Stimulated activated CD4-positive, alpha-beta T cell treated with anti-CD3 and anti-CD28 coated beads, TNF-alpha, amount 100 ng/mL, for 48 hours (primary cell): ENCODE results near the gene TOX2.

ENCODE experiments used
- DNase-seq, 3 donors: peaks; one replicate each; pipeline ENCODE4 v3.0.0-alpha.2; 2020; ENCODE audit warnings: low read depth in 3 of 3

TOX2 gene

DNA sequence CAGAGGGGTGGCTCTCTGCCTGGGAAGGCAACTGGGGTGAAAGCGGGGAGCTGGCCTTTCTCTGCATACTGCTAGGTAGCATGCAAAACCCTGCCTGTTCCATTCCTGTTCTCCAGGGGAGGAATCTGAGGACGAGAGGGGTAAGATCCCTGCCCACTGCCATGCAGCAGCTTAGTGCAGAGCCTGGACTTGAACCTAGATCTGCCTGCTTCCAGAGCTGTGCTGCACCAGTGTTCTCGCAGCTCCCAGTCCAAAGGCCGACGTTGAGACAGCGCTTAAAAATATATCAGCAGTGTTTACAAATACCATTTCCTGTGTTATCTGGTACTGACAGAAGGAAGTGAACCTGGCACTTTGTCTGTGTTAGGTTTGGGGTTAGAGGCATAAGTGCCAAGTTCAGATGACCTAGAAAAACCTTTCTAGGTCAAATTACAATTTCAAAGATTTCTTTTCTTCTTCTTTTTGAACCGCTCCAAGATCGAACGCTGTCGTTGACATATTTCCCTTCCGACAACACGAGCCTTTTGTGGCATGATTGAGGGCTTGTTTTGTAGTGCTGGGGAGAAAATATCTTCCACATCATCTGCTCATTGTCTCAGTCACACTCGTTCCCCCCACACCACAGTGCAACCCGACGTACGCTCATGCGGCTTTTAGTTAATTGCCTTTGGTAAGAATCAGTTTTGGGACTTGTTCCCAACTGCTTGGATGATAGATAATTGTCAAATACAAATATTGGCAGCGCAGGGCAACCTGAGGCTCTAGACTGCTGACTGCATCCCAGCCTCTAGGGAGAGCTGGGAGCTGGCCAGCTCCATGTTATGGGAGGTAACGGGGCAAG lies 44.6 kb downstream of the TOX2 start:
- no peak for DNase-seq

DNA sequence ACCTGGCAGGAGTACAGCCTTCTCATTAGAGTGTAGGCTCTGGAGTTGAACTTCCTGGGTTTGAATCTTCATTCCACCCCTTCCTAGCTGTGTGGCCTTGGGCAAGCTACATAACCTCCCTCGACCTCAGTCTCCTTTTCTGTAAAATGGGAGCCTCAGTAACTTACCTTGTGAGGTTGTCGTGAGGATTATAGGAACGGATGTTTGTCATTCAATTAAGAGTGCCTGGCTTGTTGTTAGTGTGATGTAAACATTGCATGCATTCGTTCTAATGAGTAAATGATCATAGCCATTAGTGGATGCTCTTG lies 45.2 kb downstream of the TOX2 start:
- no peak for DNase-seq

DNA sequence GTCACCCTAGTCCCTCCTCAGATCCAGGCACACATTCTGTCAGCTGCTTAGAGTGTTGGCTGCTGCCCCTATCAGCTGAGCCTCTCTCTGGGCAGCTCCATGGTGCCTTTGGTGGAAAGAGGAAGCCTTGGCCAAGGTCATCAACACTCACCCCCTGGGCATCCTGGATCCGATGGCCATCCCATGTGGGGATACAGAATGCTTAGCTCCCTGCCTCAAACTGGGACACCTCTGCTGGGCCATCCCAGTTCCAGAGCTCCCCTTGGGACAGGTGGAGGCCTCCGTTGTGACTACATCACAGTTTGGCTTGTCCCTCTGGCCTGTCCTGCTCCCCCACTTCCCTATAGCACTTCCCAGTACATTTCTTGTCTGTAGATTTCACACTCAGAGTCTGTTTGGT lies 45.6 kb downstream of the TOX2 start:
- DNase-seq: no peak

DNA sequence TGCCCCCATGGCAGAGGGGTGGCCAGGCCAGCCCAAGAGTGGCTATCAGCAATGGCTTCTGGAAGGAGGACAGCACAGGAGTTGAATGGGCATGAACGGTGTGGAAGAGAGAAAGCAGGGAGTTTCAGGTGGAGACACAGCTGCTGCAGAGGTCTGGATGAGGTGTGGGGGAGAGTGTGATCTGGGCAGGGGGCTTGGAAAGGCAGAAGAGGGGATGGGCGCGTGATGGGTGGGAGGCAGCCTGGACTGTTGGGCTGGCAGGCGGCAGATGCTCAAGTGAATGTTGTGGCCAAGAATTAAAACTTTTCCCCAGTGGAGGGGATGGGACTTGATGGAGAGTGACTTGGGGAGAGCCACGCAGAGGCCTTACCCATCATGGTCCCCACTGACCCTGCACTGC lies 46.5 kb downstream of the TOX2 start:
- no peak for DNase-seq

DNA sequence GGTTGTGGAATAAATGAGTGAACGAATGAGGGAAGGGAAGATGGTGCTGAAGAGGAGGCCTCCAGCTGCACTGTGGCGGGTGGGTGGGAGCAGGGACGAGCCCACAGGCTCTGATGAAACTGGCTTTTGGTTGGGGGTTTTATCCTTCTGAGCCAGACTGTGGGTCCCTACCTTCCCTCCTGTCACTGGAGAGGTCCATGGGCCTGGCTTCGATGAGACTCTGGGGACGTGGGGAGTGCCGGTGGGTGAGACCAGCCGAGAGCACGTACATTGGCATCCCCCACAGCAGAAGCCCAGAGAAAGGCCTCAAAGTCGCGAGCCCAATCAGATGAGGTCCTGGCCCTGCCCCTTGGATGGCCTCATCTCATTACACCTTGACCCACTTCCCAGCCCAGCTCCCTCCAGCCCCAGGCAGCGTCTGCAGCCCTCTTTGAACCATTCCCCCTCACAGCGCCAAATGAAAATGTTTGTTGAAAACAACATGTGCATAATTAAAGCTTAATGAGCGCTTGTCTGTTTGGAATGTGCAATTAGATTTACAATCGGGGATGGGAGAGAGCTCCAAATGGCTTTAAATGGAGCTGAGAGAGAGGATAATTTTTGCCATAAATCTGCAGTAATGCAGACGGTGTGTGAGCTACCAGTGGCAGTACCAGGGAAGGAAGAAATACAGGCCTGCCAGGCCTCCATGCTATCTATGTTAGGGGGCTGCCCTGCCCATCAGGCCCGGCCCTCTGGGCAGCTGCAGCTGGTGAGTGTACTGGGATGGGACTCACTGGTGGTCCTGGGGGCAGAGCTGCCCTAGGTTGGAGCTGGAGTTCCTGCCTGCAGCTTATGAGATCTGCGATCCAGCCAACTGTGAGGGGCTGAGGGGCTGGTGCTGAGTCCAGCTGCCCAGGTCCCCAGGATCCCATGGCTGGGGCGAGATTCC lies 47.2 kb downstream of the TOX2 start:
- no peak for DNase-seq

DNA sequence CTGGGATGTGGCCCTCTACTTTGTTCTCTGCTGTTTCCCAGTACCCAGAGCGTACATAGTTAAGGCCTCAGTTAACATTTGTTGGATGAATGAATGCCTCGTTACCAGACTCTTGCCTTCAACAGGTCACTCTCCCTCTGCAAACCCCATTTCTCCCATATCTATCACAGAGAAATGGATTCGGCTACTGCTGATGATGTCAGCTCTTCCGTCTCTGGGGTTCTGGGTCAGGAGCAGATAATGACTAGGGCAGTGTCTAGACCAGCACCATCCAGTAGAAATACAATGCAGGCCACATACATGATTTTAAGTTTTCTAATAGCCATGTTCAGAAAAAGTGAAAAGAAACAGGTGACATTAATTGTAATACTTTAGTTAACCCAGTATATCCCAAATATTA lies 47.9 kb downstream of the TOX2 start:
- no peak for DNase-seq

DNA sequence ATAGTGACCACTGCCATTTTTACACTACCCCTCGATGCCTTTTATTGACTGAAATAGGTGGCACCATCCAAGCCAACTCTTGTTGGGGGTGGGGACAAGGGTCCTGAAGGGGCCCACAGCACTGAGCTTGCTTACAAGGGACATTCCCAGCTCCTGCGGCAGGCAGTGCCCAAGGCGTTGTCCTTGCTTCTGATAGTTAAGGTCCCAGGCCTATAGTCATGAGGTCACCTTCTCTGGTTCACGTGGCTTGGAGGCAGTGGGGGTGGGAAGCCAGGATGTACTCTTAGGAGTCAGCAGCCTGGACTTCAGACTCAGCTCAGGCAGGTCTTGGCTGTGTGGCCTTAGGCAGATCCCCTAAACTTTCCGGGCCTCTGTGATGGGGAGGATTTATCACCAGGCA lies 48.6 kb downstream of the TOX2 start:
- no peak for DNase-seq

DNA sequence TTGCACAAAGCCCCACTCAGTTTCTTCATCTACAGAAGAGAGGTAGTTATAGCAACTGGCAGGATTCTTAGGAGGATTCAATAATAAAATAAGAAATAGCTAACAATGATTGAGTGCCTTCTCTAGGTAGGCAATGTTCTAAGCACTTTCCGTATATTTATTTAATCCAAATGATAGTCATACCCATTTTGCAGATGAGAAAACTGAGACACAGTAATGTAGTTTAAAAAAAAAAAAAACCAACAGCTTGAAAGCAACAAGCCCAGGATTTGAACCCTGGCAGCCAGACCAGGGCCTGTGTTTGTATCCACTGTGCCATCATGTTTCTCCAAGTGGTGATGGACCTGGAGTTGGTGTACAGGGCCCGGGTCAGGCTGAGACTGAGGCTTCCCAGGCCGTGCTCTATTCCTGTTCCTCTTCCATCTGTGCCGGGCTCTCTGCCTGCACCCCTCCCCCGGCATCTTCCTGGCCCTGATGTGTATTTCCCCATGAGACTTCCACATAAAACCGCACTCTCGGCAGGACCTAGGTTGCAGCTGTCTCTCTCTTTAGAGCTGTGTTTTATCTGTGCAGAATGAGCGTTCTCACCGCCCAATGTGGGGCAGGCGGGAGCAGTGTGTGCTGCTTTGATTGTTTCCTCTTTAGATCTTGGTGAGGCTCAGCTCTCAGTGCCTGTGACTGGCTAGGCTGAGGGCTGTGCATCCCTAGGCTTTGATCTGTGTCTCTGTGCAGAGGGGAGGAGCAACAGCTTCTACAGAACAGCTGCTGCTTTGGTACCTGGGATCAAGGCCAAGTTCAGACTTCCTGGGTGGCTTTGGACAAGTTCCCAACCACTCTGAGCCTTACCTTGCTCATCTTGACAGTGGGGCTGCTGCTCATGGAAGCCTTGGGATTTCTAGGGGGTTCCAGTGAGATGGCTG lies 49.5 kb downstream of the TOX2 start:
- no peak for DNase-seq

DNA sequence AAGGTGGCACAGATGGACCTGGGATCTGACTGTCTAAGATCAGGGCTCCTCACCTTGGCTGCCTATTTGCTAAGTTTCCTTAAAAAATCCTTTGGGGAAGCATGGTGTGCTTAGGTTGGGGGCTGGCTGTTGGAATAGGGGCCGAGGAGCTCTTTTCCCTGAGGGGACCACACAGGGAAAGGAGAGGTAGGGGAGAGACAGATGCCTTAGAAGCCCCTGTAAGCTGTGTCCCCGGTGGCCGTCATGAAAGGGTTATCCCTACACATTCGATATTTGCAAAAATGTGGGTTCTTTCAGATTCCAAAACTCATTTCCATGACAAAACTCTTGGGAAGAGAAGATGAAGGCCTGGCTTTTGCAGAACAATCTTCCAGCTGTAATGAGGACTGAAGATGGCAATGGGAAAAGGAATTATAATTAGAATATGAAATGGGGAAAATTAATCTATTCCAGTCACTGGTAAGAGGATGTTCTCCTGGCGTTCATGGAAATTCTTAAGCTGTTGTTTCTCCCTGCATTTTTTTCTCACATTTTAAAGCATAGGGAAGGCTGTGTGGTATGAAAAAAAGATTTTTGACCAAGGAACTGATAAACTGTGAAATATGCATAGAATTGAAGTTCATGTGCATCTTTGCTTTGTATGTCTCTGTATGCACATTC lies 53.8 kb downstream of the TOX2 start:
- DNase-seq: no peak

DNA sequence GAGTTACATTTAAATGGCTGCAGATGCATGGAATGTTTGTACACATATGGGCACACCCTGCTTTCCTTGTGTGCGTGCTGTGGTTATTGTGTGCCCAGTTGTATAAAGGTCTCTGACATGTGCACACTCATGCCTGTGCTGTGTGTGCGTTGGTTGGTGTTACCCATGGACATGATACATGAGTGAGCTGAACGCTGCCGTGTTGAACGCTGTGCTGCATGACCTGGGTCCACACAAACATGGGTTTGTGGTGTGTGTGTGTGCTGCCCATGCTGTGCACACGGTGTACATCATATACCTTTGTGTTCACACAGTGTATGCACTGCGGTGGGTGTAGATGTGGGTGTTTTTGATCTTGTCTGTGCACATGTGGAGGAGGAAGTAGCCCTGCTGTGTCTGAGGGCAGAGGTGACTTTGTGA lies 54.4 kb downstream of the TOX2 start:
- no peak for DNase-seq

DNA sequence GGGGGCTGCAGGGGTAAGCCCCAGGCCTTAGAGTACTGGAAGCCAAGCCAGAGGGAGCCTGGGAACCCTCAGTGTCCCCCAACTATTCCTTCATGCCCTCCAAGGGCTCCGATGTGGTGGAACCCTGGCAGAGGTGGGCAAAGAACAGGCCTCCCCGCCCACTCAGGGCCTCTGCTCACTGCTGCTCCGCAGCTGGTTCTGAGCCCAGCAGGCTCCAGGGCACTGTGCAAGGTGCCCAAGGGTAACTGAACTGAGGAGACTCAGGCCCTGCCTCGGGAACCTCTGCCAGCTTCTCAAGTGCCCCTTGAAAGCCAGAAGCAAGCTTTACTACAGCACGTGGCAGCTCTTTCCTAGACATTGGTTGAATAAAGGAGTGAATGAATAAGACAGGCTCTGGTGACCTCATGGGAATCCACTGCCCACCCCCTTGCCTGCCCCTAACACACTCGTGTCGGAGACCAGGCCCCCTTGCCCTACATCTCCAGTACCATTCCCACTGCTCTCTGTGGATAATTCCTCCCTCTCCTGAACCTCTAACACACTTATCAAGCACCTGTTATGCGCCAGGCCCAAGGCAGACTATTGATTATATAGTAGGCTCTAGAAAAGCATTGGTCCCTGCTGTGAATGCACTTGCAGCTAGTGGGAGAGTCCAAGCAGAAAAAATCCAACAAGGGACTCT lies 55.0 kb downstream of the TOX2 start:
- no peak for DNase-seq

DNA sequence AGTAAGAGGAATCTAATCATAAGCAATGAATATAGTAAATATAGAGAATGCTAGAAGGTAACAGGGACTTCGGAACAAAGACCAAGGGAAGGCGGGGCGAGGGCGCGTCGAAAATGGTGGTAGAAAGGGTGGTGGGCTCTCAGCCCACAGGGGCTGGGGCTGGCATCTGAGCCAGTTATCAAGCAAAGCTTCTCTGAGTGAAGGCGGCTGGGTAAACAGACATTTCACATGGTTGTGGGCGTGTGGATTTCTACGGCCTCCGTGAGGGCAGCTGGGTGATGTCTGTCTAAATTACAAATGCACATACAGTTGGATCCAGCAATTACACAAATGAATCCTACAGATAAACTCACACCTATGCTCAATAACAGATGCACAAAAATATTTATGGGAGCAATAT lies 56.6 kb downstream of the TOX2 start:
- DNase-seq: no peak

DNA sequence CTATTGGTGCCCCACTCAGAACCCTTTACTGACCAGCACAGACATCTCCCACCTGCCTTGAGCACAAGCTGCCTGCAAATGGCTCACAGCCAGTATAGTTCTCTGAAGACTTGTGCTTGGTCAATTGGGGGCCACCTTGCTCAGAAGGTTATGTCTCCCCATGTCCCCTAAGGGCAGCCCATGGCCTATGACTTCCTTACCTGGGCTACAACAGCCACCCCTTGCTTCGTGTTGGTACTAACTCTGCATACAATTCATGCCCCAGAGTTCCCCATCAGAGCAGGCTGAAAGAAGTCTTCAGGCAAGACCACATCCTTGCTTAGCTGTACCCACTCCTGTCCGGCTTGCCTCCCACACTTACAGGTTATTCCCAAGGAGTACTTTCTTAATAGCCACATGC lies 57.4 kb downstream of the TOX2 start:
- no peak for DNase-seq

DNA sequence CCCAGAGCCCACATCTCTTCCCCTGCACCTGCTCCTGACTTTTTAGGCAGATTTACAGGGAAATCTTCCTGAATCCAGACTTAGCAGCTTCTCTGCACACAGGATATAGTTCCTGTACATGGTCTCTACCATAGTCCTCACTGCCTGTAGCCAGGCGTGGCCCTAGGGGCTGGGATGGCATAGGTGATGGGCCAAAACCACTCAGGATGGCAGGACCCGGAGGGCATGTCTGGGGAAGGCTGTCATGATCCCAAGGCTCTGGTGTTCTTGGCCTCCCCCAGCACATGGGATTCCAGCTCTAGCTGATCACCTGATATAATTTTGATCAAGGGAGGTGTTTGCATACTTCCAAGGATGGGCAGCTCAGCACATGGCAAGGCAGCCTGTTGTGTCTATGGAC lies 58.0 kb downstream of the TOX2 start:
- no peak for DNase-seq

DNA sequence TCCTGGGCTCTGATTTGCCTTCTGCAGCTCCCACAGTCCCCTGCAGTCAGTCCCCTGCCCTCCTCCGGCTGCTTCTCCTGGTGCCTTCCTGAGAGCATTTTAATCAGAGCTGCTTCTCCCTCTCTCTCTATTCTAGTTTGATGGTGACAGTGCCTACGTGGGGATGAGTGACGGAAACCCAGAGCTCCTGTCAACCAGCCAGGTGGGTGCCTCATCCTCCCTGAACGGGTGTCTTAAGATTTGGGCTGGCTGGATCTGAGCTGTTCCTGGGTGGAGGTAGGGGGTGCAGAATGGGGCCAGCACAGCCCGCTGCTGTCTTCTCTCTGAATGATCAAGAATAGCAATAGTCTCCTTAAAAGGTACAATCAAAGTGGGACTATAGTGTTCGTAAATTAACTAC lies 58.6 kb downstream of the TOX2 start:
- DNase-seq: no peak

DNA sequence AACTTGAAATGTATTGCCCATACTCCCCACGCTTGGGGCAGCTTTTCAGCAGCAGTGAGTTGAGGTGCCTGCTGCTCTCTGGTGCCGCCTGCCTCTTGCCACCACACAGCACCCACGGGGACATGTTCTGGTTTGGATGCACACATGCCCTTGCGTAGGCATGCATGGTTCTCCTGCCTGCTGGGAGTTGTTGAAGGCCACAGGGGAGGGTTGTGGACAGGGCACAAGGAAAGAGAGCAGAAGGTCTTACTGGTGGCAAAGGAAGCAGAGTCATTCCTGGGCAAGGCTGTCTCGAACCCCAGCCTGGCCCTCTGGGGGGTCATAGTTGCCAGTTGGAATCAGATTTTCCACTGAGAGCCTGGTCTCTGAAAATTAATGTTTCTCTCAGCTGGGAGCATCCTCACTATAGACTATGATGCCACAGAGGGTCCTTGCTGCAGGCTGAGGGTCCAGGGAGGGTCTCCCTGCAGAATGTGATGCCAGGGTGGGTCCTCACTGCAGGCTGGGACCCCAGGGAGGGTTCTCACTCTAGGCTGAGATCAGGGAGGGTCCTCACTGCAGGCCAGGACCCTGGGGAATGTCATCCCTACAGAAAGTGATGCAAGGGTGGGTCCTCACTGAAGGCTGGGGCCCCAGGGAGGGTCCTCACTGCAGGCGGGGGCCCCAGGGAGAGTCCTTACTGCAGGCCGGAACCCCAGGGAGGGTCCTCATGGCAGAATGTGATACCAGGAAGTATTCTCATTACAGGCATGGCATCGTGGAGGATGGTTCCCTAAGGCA lies 59.2 kb downstream of the TOX2 start:
- DNase-seq: no peak

DNA sequence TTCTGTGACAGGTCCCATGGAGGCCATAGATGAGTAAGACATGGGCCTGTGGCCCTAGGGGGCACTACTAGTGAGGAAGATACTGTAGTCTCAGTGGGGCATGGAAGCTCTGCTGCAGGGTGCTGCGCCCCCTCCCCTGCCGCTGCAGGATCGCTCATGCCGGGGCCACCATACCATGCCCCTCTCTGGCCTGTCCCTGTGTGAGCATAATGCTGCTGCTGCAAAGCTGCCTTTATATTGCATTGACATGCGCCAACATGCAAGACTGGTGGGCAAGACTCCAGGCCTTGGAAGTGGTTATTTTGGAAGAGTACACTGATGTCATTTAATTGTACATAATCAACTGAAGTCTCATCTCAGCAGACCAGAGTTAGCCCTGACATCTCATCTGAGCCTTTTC lies 60.0 kb downstream of the TOX2 start:
- no peak for DNase-seq

DNA sequence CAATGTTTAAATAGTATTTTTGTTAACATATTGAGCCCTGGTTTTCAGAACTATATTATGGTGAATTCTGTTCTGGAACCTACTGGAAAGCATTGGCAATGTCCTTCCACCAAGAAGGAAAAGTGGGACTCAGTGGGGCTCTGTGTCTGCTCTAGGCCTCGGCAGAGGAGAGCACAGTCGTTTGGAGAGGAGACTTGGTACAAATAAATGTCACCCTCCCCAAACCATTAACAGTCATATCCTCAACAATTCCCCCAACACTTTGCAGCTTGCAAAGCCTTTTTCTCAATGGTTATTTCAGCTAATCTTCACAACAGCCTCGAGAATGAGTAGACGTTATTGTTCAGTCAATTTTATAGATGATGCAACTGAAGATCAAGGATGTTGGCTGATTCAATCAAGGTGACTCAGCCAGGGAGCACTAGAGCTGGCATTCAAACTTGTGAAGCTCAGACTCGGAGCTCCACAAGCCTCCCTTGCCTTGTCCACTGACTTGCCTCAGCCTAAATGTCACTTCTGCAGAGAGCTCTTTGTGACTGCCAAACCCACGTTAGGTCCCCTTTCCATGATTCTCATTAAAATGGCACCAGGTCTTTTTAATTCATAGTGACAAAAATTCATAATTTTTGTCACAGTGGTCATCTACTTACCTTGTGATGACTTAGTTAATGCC lies 60.6 kb downstream of the TOX2 start:
- DNase-seq: no peak

DNA sequence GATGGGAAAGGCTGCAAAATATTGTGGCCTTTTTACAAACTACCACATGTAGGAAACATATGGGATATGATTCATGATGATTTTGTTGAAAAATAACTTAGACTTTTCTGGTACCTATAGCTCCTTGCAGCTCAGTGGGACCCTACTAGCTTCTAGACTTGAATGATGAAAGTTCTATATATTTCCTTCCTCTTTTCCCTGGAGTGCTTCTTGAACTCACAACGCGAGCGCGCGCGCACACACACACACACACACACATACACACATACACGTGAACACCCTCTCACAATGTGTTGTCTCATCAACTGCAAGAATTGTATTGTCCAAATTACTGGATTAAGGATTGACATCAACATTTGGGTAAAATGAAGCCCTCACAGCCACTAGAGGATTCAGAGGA lies 61.9 kb downstream of the TOX2 start:
- DNase-seq: no peak

DNA sequence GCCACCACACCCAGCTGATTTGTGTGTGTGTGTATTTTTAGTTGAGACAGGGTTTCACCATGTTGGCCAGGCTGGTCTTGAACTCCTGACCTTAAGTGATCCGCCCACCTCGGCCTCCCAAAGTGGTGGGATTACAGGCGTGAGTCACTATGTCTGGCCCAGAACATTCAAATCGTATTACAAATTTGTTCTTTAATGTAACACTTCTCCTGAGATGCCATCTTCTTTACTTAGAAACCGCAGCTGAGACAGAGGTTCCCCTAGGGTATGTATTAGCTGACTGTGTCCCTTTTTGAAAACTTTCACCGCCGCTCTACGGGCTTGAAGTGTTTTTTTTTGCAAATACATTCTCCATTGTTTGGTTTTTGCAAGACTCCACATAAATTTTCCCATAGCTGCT lies 62.6 kb downstream of the TOX2 start:
- DNase-seq: no peak
